ENCODE data around the gene UBE2L5. TPM values are rescaled to one million over a fixed set of nuclear protein-coding genes. Genes with fewer than 3 reads are reported as not detected.
A peak's percentile ranks its signal among the peaks of the same experiment; 100 is the strongest.

Gene UBE2L5
- total RNA-seq, 1 donor = not detected

DNA sequence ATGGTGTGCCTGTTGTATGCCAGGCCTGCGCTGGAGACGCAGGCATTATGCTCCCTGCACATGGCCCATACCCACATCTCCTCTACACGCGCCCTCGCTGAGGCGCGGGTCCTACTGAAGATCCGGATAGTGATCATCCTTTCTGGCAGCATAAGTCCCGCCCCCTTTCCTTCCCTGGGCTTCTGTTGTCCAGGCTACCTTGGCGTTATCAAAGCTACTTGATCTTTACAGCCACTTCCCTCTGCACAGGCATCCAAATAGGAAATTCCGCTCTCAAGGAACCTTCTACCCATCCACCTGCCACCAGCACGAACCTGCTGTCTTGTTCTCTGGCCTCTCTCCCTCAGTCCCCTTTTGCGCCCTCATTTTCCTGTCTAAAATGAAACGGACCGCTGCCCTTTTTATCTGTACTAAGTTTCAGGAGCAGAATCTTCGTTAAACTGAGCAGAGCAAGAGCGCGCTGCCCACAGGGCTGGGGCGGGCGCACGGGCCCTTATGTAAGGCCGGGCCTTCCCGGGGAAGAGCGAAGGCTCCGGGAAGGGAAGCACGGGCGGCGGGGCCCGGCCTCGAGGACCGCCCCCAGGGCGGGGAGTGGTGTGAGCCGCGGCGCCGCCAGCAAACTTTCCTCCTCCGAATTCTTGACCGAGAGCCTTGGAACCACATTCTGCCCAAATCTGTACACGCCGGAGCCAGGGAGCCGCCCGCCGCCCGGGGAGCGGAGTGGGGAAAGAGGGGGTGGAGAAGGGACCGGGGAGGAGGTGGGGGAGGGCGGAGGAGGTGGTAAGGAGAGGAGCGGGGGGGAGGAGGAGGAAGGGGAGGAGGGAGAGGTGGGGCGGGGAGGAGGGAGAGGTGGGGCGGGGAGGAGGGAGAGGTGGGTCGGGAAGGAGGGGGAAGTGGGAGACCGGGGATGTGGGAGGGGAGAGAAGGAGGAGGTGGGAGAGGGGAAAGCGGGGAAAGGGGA lies 920 bp upstream of the UBE2L5 start:
- Histone ChIP-seq H3K79me2 (ENCODE audit: insufficient read depth, low read length) (no peaks in the 10 kb centered on the region), H3K9me3 (ENCODE audit: low read depth, low read length) (no peaks in the 10 kb centered on the region), H4K20me1 (ENCODE audit: insufficient read depth, low read length) (no peaks in the 10 kb centered on the region), H3K36me3 (ENCODE audit: insufficient read depth, low read length) (no peaks in the 10 kb centered on the region), H3K27me3 (ENCODE audit: insufficient read depth, low read length) (no peaks in the 10 kb centered on the region), H3K4me2 (ENCODE audit: insufficient read depth, low read length) (peak overlapping the region; percentile 98), H3K4me3 (ENCODE audit: insufficient read depth, low read length) (peak overlapping the region; percentile 79), H2AFZ (ENCODE audit: low read length) (peak overlapping the region; percentile 97), H3K27ac (ENCODE audit: low read depth, low read length) (peak overlapping the region; percentile 44), H3K4me1 (ENCODE audit: insufficient read depth, low read length) (peaks cover 11% of the 10 kb centered on the region)
- TF ChIP-seq, protein P1, sequence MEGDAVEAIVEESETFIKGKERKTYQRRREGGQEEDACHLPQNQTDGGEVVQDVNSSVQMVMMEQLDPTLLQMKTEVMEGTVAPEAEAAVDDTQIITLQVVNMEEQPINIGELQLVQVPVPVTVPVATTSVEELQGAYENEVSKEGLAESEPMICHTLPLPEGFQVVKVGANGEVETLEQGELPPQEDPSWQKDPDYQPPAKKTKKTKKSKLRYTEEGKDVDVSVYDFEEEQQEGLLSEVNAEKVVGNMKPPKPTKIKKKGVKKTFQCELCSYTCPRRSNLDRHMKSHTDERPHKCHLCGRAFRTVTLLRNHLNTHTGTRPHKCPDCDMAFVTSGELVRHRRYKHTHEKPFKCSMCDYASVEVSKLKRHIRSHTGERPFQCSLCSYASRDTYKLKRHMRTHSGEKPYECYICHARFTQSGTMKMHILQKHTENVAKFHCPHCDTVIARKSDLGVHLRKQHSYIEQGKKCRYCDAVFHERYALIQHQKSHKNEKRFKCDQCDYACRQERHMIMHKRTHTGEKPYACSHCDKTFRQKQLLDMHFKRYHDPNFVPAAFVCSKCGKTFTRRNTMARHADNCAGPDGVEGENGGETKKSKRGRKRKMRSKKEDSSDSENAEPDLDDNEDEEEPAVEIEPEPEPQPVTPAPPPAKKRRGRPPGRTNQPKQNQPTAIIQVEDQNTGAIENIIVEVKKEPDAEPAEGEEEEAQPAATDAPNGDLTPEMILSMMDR (IDR thresholded peaks at IDR 0.05; ENCODE audit: extremely low read depth, low read depth, low read length) = no peak
- DNase-seq (ENCODE audit: insufficient read length, low spot score, missing footprints) = peak; percentile 97

DNA sequence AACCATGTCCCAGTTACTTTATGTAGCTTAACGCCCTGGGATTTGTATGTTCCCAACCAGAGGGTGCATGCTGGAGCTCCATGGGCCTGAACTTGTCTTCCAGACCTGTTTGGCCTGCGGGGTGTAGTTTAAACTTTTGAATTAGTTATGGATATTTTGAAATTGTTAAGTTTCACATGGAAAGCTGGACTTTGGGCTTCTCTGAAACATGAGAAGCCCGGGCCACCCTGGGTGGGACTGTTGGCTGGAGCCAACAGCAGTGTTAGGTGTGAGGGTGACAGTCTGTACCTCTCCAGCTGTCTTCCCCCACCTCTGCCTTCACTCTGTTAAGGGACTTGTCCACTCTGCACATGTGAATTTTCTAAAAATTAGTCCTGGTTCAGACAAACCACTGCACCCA lies 1.6 kb downstream of the UBE2L5 start:
- Histone ChIP-seq H3K79me2 (ENCODE audit: insufficient read depth, low read length) (no peaks in the 10 kb centered on the region), H4K20me1 (ENCODE audit: insufficient read depth, low read length) (no peaks in the 10 kb centered on the region), H3K4me1 (ENCODE audit: insufficient read depth, low read length) (peaks cover 14% of the 10 kb centered on the region), H3K27ac (ENCODE audit: low read depth, low read length) (no peak overlapping the region), H3K4me3 (ENCODE audit: insufficient read depth, low read length) (no peak overlapping the region), H3K9me3 (ENCODE audit: low read depth, low read length) (no peaks in the 10 kb centered on the region), H3K27me3 (ENCODE audit: insufficient read depth, low read length) (no peaks in the 10 kb centered on the region), H3K4me2 (ENCODE audit: insufficient read depth, low read length) (no peak overlapping the region), H3K36me3 (ENCODE audit: insufficient read depth, low read length) (no peaks in the 10 kb centered on the region), H2AFZ (ENCODE audit: low read length) (no peak overlapping the region)
- TF ChIP-seq, protein P1 (IDR thresholded peaks at IDR 0.05; ENCODE audit: extremely low read depth, low read depth, low read length) = no peak
- DNase-seq (ENCODE audit: insufficient read length, low spot score, missing footprints) = peak; percentile 59

- TF ChIP-seq, protein P1 (IDR thresholded peaks at IDR 0.05; ENCODE audit: extremely low read depth, low read depth, low read length) = no peak
- Histone ChIP-seq H3K4me2 (ENCODE audit: insufficient read depth, low read length) (no peak overlapping the region), H3K36me3 (ENCODE audit: insufficient read depth, low read length) (no peaks in the 10 kb centered on the region), H3K79me2 (ENCODE audit: insufficient read depth, low read length) (no peaks in the 10 kb centered on the region), H3K4me3 (ENCODE audit: insufficient read depth, low read length) (no peak overlapping the region), H3K9me3 (ENCODE audit: low read depth, low read length) (no peaks in the 10 kb centered on the region), H3K4me1 (ENCODE audit: insufficient read depth, low read length) (peaks cover 33% of the 10 kb centered on the region), H4K20me1 (ENCODE audit: insufficient read depth, low read length) (no peaks in the 10 kb centered on the region), H3K27me3 (ENCODE audit: insufficient read depth, low read length) (no peaks in the 10 kb centered on the region), H2AFZ (ENCODE audit: low read length) (no peak overlapping the region), H3K27ac (ENCODE audit: low read depth, low read length) (no peak overlapping the region)
- DNase-seq (ENCODE audit: insufficient read length, low spot score, missing footprints) = no peak
These were observed 6.9 kb downstream of the UBE2L5 start for GRCh38 chr13:30429235-30429634.

Data from osteoblast (primary cell).